GM21367 (cell line): Measurements from ENCODE around the gene STON2.

Source experiments
- ATAC-seq: cut with Tn5 transposase; IDR thresholded peaks from one replicate; pipeline ENCODE4 v1.9.1; 2021; ENCODE audit not compliant: unreplicated experiment

STON2 gene

DNA sequence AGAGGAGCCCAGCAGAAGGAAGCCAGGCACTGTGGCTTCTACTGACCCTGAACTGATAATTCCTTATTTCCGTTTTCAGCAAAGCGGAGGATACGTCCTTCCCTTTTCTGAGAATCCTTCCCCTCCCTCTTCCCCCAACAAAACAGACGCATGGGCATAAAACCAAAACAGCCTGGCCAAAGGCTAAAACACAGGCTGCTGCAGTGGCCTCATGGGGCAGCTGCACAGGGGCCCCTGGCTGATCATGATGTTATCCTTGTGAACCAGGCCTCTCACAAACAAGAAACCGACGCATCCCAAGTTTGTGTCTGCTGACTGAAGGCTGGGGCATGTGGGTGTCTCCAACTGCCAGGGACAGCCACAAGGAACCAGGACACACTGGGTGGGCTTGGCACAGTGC, 23.4 kb upstream of the STON2 start:
- ATAC-seq: no peak

DNA sequence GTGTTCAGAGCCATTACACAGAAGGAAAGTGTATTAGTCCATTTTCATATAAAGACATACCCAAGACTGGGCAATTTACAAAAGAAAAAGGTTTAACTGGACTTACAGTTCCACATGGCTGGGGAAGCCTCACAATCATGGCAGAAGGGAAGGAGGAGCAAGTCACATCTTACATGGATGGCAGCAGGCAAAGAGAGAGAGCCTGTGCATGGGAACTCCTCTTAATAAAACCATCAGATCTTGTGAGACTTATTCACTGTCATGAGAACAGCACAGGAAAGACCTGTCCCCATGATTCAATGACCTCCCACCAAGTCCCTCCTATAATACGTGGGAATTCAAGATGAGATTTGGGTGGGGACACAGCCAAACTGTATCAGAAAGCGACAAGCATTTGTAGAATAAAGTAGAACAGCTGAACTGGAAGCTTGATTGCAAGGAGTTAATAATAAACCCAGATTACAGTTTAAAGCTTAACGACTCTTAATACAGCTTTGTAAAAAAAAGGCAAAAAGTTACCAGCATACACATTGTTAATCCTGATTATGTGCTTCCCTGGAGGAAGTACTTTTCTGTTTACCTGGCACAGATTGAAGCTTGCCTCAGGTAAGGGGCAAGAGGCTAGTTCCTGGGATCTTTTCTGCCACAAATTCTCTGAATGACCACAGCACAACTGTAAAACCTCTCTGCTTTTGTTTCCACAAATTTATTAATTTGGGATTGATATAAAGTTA, 18.1 kb upstream of the STON2 start:
- no peak for ATAC-seq

DNA sequence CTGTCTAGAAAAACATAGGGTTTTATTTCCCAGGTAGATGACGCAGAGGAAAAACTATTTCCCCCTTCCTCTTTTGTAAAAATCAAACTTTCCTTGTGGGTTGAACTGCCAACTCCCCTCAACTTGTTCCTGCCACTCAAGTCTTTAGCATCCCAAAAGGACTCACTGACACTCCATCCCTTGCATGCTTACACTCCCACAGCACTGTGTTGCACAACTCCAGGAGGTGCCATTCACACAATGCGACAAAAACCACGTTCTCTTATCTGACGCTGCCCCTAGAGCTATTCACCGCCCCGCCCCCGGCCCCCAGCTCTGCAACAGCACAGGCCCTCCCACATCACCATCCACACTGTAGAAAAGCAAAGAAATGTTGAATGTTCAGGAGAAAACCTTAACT, 16.9 kb upstream of the STON2 start:
- ATAC-seq: no peak

DNA sequence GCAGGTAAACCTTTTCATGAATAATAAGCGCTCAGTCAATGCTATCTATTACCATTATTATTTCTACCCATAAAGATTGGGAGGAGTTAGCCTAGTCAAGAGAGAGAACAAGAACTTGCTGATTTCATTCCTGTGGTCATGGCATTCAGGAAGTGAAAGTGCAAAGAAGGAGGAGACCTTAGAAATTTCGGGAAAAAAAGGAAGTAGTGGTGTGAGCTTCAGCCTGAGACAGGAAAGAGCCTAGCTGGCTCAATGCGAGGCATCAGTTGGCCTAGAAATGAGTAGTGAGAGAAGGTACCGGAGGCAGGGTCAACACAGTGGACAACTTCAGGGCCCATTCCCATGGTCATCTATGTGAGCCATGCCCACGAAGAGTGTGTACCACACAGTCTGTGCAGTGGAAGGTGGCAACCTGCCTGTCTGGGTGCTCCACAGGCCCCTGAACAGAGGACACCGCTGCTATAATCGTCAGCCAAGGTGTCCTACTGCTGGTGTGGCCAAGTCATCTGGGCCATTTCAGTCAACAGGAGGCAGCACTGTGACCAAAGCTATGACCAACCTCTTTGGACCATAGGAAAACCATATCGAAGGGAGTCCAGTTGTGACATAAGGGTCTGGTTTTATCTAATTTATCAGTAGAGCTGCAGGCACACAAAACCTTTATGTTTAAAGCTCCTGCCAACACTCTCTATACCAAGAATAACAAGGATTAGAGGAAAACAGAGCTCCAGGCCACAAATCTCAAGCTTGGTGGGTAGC, 16.2 kb upstream of the STON2 start:
- no peak for ATAC-seq

DNA sequence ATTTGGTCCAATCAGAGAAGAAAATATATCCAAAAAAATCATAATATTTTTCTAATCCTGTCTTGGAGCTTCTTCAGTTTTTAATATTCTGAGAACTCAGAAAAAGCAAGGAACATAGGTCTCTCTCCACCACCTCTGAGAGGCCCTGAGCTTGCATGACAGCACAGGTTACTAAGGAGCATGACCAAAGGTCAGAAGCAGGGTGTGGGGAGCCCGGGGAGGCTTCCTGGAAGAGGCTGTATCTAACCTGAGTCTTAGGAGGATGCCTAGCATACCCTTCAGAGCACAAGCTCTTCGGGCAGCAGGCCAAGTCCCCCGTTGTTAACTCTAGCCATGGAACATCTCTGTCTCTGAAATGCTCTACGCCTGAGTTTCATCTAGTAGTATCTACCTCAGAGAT, 15.7 kb upstream of the STON2 start:
- no peak for ATAC-seq

DNA sequence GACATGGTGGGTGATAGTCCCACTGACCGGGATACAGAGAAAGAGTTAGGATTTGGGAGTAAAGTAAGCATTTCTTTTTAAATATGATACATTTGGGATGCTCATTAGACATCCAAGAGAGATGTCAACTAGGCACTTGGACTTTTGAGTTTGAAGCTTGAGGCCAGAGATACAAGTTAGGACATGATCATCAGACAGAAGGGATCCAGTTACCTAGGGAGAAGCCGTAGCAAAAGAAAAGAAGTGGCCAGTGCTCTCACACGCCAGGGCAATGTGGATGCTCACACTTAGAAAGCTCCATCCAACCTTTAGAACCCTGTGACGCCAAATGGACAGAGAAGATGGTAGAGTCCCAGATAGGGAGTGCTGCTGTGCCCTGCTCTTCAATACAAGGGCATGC, 14.0 kb upstream of the STON2 start:
- ATAC-seq: no peak

DNA sequence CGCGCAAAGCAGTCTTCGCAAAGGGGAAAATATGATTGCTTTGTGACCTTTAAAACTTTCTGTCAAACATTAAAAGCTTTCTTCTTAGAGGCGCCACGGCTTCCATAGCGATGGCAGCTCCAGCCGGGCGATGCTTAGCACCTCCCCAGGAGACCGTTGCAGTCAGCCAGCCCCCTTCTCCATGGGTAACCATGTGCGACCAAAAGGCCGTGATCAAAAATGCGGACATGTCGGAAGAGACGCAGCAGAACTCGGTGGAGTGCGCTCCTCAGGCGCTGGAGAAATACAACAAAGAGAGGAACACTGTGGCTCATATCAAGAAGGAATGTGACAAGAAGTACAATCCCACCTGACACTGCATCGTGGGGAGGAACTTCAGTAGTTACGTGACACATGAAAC, 12.7 kb upstream of the STON2 start:
- ATAC-seq: no peak

DNA sequence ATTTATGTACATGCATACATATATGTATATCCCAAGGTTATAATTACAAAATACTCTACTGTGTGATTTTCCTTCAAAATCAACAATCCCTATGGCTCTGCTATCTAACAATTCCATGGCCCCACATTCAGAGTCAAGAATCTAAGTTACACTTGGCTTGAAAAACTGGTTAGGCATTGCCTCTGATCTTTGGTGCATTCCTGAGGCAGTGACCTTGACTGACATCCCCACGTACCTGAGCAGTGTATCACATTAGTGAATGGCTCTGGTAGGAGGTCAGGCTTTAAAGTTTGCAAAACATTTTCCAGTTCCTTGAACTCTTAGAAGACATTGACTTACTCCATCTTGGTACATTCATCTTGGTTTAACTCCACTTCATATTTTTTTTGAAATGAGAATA, 8.5 kb upstream of the STON2 start:
- ATAC-seq: no peak

DNA sequence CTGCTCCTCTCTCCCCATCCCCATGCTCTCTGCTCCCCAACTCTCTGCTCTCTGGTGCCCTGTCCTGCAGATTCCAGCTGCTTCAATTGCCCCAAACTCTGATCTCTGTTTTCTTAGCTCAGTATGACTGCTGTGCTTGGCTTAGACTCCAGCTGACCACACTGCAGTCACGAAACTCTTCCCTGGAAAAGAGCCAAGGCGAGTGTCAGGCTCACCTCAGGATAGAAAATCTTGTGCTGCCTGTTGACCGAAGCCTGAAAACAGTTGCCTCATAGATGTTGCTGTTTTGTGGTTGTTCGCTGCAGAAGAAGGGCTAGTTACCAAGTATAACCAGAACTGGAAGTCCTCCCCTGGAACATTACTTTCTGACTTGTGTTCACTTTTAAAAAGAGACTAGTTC, 6.7 kb upstream of the STON2 start:
- ATAC-seq: no peak

DNA sequence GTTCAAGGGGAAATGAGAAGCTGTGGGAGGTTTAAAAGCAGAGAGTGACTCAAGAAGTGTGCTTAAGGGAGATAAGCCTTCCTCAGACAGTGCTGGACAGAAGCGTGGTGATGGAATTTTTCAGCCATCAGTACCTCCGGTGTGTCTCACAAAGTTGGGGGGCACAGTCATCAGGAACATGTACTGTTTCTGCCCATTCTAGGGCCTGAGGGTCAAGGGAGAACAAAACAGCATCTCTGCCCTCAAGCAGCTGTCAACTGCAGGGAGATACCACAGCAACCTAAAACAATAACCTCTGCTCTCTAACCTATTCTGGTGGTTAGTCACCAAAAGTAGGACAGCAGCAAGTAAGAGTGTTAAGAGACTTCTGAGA, 2.0 kb upstream of the STON2 start:
- ATAC-seq: no peak

DNA sequence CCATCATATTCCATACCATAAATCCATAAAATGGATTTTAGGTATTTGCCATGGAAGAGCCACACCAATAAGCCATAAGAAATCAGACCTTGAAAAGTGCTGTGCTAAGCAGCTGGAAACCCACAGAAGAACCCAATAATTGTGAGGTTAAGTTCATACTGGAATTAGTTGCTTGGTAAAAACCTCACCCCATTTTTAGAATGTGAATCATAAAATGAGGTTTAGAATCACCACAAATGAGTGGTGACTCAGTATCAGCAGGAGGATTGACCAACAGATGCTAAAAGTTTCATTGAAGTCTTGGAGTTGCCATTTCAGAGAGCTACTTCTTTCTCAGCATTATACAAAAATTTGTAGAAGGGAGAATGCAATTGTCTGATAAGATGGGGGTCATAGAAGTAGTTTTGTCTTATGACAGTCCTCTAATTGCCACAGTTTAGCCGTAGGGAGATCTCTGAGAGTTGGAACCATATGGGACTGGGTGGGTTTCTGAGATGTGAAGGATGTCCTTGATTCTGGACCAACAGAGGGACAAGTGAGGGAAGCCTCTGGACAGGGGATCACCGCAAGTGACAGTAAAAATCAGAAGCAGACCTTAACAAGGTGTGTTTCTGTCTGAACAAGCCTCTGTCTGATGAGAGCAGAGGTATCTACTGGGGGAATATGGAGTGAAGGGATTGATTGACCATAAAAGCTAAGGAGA, 1.4 kb upstream of the STON2 start:
- no peak for ATAC-seq

DNA sequence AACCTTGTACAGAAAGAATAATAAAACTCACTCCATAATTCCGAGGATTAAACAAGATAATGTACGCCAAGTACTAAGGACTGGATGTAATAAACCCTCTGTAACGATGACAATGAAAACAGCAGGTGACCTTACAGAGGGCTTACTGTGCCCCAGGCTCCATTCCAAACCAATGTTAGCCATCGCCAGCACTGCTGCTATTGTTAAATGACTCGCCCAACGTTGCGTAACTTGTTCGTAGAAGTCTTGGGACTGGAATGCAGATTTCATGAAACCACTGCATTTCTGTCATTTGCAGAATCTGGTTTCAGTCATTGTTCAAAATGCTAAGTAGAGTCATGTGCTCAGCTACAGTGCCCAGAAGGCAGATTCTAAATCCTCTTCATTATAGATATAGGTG, 728 bp upstream of the STON2 start:
- ATAC-seq: no peak

DNA sequence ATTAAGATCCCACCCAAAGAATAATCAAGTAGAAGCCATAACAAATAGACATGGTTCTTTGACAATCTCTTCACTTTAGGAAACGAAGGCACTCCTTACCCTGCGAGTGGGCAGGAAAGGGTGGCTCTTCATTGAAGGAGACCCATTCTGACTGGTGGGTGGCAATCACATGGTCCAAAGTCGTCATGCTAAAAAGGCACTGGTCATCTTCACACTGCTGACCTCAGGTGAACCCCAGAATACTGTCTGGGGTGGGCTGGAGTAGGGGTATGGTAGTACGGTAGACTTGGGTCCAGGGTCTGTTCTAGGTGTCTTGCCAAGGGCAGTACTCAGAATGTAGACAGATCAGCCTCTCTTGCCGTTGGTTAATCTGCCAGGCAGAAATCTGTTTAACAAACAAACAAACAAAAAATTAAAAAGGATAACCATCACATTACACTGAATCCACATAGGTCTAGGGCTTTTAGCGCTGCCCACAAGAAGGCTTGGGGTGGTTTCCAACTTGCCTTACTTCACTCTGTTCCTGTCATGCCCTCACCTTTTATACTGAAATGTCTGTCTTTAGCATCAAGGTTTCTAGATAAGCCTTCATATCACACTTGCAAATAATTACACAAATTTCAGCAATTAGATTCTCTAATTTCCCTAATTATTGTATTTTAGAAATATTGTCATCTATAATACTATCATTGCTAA, 1.8 kb downstream of the STON2 start:
- ATAC-seq: no peak

DNA sequence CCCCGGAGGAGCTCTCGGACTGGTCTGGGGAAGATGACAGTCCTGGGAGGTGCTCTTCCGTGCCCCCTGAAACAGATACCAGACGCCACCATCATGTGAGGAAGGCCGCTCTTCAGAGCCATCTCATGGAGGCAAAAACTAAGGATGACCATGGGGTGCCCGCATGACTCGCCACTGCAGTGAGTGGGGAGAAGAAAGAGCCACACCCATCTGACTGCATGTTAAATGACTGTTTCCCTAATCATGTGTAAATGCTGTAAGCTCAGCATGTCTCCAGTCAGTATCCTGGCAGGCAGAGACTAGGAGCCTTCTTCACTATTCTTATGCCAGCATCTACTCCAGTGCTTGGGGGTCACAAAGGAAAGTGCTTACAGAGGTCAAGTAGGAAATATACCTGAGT, 4.0 kb downstream of the STON2 start:
- no peak for ATAC-seq

DNA sequence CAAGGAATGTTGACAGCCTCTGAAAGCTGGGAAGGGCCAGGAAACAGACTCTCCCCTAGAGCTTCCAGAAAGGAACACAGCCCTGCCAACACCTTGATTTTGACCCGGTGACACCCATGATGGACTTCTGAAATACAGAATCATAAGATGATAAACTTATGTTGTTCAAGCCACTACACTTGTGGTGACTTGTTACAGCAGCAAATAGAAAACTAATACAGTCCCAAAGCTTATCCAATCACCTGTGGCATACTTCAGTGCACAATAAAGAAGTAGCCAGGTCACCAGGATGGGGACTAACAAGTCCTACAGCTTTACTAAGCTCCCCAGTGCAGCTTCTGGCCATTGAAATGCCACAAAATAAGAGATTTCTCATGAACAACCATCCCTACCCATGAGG, 5.4 kb downstream of the STON2 start:
- ATAC-seq: no peak

DNA sequence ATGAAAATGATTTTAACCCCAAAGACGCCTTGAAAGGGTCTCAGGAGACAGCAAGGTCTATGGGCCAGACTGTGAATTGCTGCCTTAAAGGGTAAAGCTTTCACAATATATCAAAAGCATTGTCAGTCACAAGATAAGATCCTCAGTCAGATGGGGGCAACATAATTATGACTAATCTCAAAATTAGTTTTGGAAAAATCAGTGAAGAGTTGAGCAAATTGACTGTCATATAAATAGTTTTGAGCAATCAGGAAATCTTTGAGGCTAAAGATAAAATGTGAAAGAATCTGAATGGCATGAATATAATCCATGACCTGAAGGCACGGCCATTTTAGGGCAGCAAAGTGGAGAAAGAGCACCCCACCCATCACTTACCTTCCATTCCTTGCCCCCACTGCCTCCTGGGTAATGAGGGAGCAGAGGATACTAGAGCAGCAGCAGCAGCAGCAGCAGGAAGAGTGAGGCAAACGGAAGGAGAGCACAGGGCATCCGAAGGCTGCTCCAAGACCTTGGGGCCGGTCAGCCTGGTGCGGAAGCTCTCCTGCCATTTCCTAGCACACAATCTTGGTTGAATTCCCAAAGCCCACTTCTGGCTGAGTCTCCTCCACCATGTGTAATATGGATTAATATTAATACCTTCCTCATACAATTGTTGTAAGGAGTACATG, 7.0 kb downstream of the STON2 start:
- no peak for ATAC-seq

DNA sequence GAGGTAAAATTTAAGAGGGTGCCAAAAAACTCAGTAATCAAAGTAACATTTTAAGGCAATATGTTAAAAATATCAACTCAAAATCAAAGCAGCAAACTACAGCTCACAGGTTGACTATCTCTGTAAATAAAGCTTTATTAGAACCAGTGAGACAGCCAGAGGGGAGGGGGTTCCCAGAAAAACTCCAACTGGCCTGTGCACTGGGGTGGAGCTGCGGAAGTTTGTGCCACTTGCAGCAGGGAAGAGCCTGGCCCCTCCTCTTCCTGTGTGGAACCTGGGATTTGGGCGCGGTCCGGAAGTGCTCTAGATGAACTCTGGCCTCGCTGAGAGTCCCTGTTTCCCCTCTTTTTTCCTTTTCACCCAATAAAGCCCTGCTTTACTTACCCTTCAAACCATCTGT, 8.1 kb downstream of the STON2 start:
- ATAC-seq: no peak

DNA sequence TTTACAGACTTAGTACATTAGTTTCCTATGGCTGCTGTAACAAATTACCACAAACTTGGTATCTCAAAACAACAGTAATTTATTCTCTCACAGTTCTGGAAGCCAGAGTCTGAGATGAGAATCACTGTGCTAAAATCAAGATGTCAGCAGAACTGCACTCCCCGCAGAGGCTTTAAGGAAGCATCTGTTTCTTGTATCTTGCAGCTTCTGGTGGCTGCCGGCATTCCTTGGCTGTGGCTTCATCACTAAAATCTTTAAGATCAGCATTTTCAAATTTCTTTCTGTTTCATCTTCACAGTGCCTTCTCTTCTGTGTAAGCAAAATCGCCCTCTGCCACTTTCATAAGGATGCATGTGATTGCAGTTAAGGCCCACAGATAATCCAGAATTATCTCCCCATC, 9.4 kb downstream of the STON2 start:
- ATAC-seq: no peak

DNA sequence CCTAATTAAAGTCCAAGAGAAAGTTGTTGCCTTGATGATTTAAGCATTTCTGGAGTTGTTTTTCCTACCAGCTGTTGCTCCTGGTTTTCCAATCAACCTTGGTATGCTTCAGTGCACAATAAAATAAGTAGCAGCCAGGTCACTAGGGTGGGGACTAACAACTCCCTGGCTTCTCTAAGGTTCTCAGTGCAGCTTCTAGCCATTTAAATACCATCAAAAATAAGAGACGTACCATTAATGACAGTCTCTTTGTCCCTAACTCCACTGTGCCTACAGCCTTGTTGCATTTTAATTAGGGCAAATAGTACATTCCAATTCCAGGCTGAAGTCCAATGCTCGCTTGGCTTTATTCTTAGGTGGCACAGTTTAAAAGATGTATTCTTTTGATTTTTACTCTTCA, 11.8 kb downstream of the STON2 start:
- no peak for ATAC-seq

DNA sequence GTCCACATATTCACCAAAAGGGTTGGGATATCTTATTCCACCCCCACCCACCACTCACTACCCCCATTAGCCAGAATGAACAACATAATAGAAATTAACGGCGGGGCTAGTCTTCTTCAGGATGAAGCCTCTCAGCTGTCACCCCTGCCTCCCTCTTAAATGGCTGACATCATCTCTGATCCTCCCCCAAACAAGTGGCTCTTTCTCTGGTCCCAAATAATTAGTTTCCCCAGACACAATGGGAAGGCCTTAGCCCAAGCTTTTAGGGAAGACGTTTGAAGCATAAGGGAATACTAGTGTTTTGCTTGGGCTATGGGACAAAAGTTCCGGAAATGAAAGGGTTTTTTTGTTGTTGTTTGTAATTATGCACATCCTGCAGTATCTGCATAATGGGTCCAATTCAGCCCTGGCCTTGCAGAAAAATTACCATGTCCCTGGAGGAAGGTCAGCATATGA, 13.8 kb downstream of the STON2 start:
- no peak for ATAC-seq

DNA sequence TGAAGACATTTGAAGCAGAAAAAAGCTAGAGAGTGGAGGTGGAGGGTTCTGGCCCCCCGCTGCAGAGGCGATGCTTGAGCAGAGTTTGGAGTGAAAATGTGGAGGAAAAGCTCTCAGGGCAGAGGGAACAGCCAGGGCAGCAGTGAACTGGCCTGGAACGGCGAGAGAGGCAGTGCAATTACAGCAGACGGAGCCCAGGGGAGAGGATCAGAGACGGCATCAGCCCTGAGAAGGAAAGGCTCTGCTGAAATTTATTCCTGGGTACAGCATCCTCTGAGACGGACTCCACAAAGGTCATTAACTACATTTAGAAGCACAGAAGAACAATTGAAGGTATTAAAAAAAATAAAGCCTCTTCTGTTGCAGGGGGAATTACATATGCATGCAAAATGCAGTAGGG, 14.2 kb downstream of the STON2 start:
- ATAC-seq: no peak
